GM19035 (cell line): Measurements from ENCODE around the gene KRT79.

ENCODE experiments used
- ATAC-seq: cut with Tn5 transposase; IDR thresholded peaks from one replicate; pipeline ENCODE4 v1.9.1; 2021; ENCODE audit not compliant: unreplicated experiment

KRT79 gene

GRCh38 chr12:52820521-52820920 is 13.6 kb downstream of the KRT79 start:
- no peak for ATAC-seq

- no peak for ATAC-seq
Measured at GRCh38 chr12:52819731-52820510, 14.2 kb downstream of the KRT79 start.

- ATAC-seq = no peak
Measured at GRCh38 chr12:52818887-52819420, 15.2 kb downstream of the KRT79 start.

- ATAC-seq = no peak
Measured at GRCh38 chr12:52818388-52818787, 15.7 kb downstream of the KRT79 start.

GRCh38 chr12:52817699-52818238 is 16.3 kb downstream of the KRT79 start:
- no peak for ATAC-seq

GRCh38 chr12:52817003-52817698 is 17.0 kb downstream of the KRT79 start:
- no peak for ATAC-seq

- no peak for ATAC-seq
Measured at GRCh38 chr12:52815676-52816588, 18.2 kb downstream of the KRT79 start.

- ATAC-seq = no peak
Measured at GRCh38 chr12:52815161-52815560, 18.9 kb downstream of the KRT79 start.

GRCh38 chr12:52814710-52815155 is 19.4 kb downstream of the KRT79 start:
- ATAC-seq = no peak

GRCh38 chr12:52813885-52814709 is 20.0 kb downstream of the KRT79 start, which contains the start of gene KRT4:
Gene KRT4, minus strand, starts transcription at chr12:52814116. Its CDS starts 58 bp downstream, at chr12:52814058.
- ATAC-seq = no peak

- ATAC-seq = no peak
Measured at GRCh38 chr12:52813203-52813819, 20.8 kb downstream of the KRT79 start.

- ATAC-seq = no peak
Measured at GRCh38 chr12:52812749-52813148, 21.4 kb downstream of the KRT79 start.

- ATAC-seq = no peak
Measured at GRCh38 chr12:52812073-52812400, 22.1 kb downstream of the KRT79 start.

GRCh38 chr12:52811191-52812072 is 22.7 kb downstream of the KRT79 start:
- ATAC-seq = no peak

GRCh38 chr12:52810554-52810953 is 23.6 kb downstream of the KRT79 start:
- no peak for ATAC-seq

- ATAC-seq = no peak
Measured at GRCh38 chr12:52809166-52809565, 24.9 kb downstream of the KRT79 start.

GRCh38 chr12:52808573-52809160 is 25.4 kb downstream of the KRT79 start:
- no peak for ATAC-seq
